Midbrain (tissue), 1 donor: ENCODE measurements around the gene PTPRQ.
"Not testable (repeated sequence)": the region's sequence is repeated elsewhere in the genome, so short reads cannot be mapped to it uniquely, and the experiment has no call there.

ENCODE experiments used
- DNase-seq: peaks from one replicate; lab custom pipeline; 2025; lab: John Stamatoyannopoulos, UW

PTPRQ gene

GRCh38 chr12:80643961-80644360, 199.9 kb downstream of the PTPRQ start:
- no peak for DNase-seq

GRCh38 chr12:80648881-80649280, 204.8 kb downstream of the PTPRQ start:
- DNase-seq: no peak

- DNase-seq: no peak
Measured at GRCh38 chr12:80655751-80656150, 211.7 kb downstream of the PTPRQ start.

GRCh38 chr12:80659512-80660063, 215.6 kb downstream of the PTPRQ start:
- no peak for DNase-seq

GRCh38 chr12:80662586-80662985, 218.6 kb downstream of the PTPRQ start:
- no peak for DNase-seq

- no peak for DNase-seq
Measured at GRCh38 chr12:80670214-80670613, 226.2 kb downstream of the PTPRQ start.

- DNase-seq: not testable (repeated sequence)
Measured at GRCh38 chr12:80676042-80676636, 232.1 kb downstream of the PTPRQ start.

DNA sequence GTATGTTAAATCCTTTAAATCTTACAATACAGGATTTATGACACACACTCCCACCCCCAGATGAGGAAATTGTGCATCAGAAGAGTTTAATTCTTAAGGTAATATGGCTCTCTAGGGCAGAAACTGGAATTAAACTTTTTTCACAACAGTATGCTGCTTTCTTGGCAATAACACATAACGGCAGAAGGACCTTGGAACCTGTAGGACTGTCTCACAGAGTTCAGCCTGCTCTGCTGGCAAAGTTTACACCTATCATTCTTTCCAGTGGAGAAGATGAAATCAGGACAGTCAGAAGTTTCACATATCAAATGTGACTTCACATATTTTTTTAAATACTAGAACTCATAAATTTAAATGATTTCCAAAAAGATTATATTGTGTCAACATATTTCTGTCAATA, 232.8 kb downstream of the PTPRQ start:
- no peak for DNase-seq

- DNase-seq: no peak
Measured at GRCh38 chr12:80677994-80678393, 234.0 kb downstream of the PTPRQ start.

DNA sequence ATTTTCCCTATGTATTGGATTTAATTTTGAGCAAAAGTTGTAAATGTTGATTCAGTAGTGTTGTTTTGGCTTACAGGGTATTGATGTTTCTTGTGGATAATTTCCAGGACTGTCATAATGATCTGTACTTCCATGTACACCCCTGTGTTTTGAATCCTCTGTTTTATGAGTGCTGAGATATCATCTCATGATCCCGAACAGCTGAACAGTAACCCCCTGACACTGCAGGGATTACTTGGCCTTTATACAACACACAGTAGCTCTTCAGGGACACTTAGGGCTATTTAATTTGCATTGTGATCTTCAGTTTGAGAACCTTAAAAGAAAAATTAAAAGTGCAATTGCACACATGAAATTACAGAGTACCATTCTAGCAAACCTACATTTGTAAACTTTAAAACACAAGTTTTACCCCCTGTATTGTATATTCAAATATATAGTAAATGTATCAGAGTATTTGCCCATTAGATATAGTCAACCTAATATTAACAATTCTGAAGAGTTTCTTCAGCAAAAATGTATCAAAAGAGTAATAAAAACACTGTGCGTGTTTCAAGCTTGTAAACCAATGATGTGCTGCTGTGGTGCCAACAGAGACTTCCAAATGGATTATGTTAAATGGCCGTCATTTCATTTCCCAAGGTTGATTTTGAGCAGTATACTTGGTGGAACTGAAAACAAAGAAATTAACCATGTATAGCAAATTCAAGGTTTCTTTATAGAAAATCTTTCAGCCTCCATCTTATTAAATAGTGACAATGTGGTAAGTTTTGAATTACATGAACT, 235.5 kb downstream of the PTPRQ start:
- DNase-seq: no peak

DNA sequence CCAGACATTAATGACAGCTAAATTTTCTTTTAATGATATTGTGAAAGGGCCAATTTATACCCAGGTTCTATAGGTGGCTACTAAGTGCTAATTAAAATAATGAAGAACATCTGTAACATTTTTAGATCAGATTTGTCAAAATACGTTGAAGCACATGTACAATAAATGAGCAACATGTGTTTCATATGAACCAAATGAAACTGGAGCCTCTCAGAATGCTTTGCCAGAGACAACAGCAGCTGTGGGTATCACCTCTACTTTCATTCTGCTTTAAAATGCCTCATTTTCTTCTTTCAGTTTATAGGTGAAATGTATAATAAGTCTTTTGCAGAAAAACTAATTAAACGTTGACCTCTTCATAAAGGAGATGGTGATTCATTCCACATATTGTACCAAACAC, 237.3 kb downstream of the PTPRQ start:
- no peak for DNase-seq

- no peak for DNase-seq
Measured at GRCh38 chr12:80681786-80682185, 237.8 kb downstream of the PTPRQ start.

GRCh38 chr12:80684077-80684495, 240.1 kb downstream of the PTPRQ start:
- no peak for DNase-seq

DNA sequence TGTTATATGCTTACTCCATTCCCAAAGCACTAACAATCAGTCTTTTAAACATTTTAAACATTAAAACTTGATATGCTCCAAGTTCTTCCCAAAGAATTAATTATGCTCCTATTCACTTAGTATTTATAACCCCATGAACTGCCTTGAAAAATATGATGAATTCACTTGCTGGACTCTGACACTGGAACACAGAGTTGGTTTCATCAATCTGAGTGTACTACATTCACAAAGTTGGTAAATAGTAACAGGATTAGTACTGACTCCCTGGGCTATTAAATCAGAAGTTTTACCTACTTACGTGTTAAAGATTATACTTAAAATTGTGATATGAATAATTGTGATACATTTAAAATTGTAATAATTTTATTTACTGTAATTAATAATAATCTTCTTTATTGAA, 246.1 kb downstream of the PTPRQ start:
- no peak for DNase-seq

DNA sequence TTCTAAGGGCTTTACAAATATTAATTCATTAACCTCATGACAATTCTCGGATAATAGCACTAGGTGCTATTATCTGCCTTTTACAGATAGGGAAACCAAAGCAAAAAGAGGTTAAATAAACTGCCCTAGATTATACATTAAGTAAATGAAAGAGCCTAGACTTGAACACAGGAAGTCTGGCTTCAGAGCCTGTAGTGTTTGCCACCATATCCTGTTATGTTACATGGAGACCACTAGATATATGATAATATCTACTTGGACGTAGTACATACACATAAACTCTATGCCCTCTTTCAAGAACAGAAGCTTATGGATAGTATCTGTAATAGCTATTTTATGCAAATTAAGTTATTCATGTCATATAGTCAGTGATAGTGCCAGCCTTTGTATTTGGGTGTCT, 246.5 kb downstream of the PTPRQ start:
- no peak for DNase-seq

GRCh38 chr12:80692114-80692513, 248.1 kb downstream of the PTPRQ start:
- no peak for DNase-seq

- DNase-seq: no peak
Measured at GRCh38 chr12:80697270-80697887, 253.3 kb downstream of the PTPRQ start.

- DNase-seq: no peak
Measured at GRCh38 chr12:80698256-80698655, 254.2 kb downstream of the PTPRQ start.

GRCh38 chr12:80698847-80699542, 255.0 kb downstream of the PTPRQ start:
- no peak for DNase-seq

DNA sequence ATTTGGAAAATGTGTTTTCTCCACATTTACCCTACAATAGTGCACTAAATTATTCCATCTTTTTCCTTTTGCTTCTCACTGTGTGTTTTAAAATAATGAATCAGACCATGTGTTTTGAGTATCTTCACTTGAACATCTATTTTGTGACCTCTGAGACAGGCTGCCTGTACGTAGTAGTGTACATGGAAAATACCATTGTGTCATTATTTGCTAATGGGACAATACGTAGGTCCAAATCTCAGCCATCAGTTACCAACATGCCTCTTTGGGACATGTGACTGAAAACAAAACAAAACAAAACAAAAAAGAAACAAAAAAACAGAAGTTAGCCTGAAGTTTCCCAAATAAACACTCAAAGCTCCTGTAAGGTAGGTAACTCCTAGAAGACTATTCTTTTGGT, 256.3 kb downstream of the PTPRQ start:
- DNase-seq: no peak

- DNase-seq: no peak
Measured at GRCh38 chr12:80701388-80701787, 257.4 kb downstream of the PTPRQ start.
